Measurements from ENCODE around the gene CDK19. TPM values are rescaled to one million over a fixed set of nuclear protein-coding genes. Genes with fewer than 3 reads are reported as not detected.
A peak's percentile ranks its signal among the peaks of the same experiment; 100 is the strongest.

The CDK19 gene
- total and polyA plus RNA-seq, 2 of the 13 experiments (the other 11 are each of a cell fraction or from before 2014, with no cell fraction given) = 13.4 to 27.0 TPM

GRCh38 chr6:110703906-110704594, 111.2 kb downstream of the CDK19 start (continued):
- TF ChIP-seq THAP9 (CRISPR knock-in tag; IDR thresholded peaks at IDR 0.05; ENCODE audit: borderline replicate concordance) = no peak
- TF ChIP-seq ZNF703 (CRISPR knock-in tag; IDR thresholded peaks at IDR 0.05; ENCODE audit: borderline replicate concordance) = no peak
- no peak for TF ChIP-seq GTF2F1 (IDR thresholded peaks at IDR 0.05; ENCODE audit: low read length)
- TF ChIP-seq PRDM15 (CRISPR knock-in tag; IDR thresholded peaks at IDR 0.05) = no peak
- 0 out of 2 replicates have a peak, but pooled peaks have one; percentile 56 for TF ChIP-seq ZNF264 (CRISPR knock-in tag; IDR thresholded peaks at IDR 0.05)
- TF ChIP-seq TAF15 (IDR thresholded peaks at IDR 0.05; ENCODE audit: low read depth, low read length, poor library complexity, severe bottlenecking) = no peak
- TF ChIP-seq ZNF484 (CRISPR knock-in tag; IDR thresholded peaks at IDR 0.05; ENCODE audit: borderline replicate concordance, low read depth) = no peak
- peak in 1 of 2 experiments; percentile 62; a peak in 1 of 4 replicates for TF ChIP-seq REST (IDR thresholded peaks at IDR 0.05; ENCODE audit: borderline replicate concordance in 1 of 2, low read depth in 1 of 2, low read length in 2 of 2)
- TF ChIP-seq FOXK1 (CRISPR knock-in tag; IDR thresholded peaks at IDR 0.05; ENCODE audit: borderline replicate concordance, low read depth) = peak; percentile 88; the same call in 1 of the 2 replicates
- TF ChIP-seq, protein P1, sequence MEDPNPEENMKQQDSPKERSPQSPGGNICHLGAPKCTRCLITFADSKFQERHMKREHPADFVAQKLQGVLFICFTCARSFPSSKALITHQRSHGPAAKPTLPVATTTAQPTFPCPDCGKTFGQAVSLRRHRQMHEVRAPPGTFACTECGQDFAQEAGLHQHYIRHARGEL (CRISPR knock-in tag; IDR thresholded peaks at IDR 0.05) = no peak
- no peak for TF ChIP-seq ZNF674 (CRISPR knock-in tag; IDR thresholded peaks at IDR 0.05; ENCODE audit: low read depth)
- TF ChIP-seq ZNF800 (CRISPR knock-in tag; IDR thresholded peaks at IDR 0.05) = peak; percentile 41; the same call in 1 of the 2 replicates
- no peak for TF ChIP-seq PTBP1 (IDR thresholded peaks at IDR 0.05; ENCODE audit: low read depth, low read length, poor library complexity, severe bottlenecking)

Measured in HepG2 (cell line).